Nephron progenitor cell (in vitro differentiated cells): ENCODE data around the gene PTPA.
A peak's percentile ranks its signal among the peaks of the same experiment; 100 is the strongest.

Source experiments
- DNase-seq: peaks from one replicate; pipeline ENCODE4 v3.0.0; 2021
- H3K27ac Mint-ChIP-seq: 2 replicates; pipeline ENCODE4 v1.8.0; 2021; ENCODE audit warnings: mild to moderate bottlenecking, moderate library complexity, mixed read lengths
- H3K27me3 Mint-ChIP-seq: 2 replicates; pipeline ENCODE4 v1.8.0; 2021; ENCODE audit warnings: mild to moderate bottlenecking, low read depth, mixed read lengths; ENCODE audit not compliant: poor library complexity
- H3K36me3 Mint-ChIP-seq: 2 replicates; pipeline ENCODE4 v1.8.0; 2021; ENCODE audit warnings: low read depth, mixed read lengths
- H3K4me1 Mint-ChIP-seq: 2 replicates; pipeline ENCODE4 v1.8.0; 2021; ENCODE audit warnings: mixed read lengths
- H3K4me3 Mint-ChIP-seq: 2 replicates; pipeline ENCODE4 v1.8.0; 2021; ENCODE audit warnings: mild to moderate bottlenecking, moderate library complexity, mixed read lengths
- H3K9me3 Mint-ChIP-seq: 2 replicates; pipeline ENCODE4 v1.8.0; 2021; ENCODE audit warnings: mild to moderate bottlenecking, moderate library complexity, mixed read lengths
- CTCF ChIP-seq: fragments of 200-600 bp; sonication (generic); IDR thresholded peaks from 2 replicates; pipeline ENCODE4 v1.5.0; 2021; ENCODE audit warnings: antibody characterized with exemption

The PTPA gene

GRCh38 chr9:129173296-129174101, 62.3 kb downstream of the PTPA start:
- H3K27ac Mint-ChIP-seq: peak overlapping the region; percentile 68
- DNase-seq: no peak
- H3K36me3 Mint-ChIP-seq: no peaks in the 10 kb centered on the region
- TF ChIP-seq CTCF: no peak
- H3K4me3 Mint-ChIP-seq: peak overlapping the region; percentile 75
- no peaks in the 10 kb centered on the region for H3K9me3 Mint-ChIP-seq
- peaks cover 13% of the 10 kb centered on the region for H3K27me3 Mint-ChIP-seq
- H3K4me1 Mint-ChIP-seq: peaks cover 37% of the 10 kb centered on the region

GRCh38 chr9:129174102-129174723, 63.0 kb downstream of the PTPA start:
- peak; percentile 94 for TF ChIP-seq CTCF
- Mint-ChIP-seq H3K36me3 (no peaks in the 10 kb centered on the region), H3K9me3 (no peaks in the 10 kb centered on the region), H3K27me3 (peaks cover 14% of the 10 kb centered on the region), H3K4me3 (peak overlapping the region; percentile 90), H3K4me1 (peaks cover 43% of the 10 kb centered on the region), H3K27ac (no peak overlapping the region)
- peak; percentile 94 for DNase-seq

- DNase-seq: peak; percentile 73
- H3K36me3 Mint-ChIP-seq: no peaks in the 10 kb centered on the region
- peaks cover 18% of the 10 kb centered on the region for H3K27me3 Mint-ChIP-seq
- peak overlapping the region; percentile 98 for H3K27ac Mint-ChIP-seq
- peak overlapping the region; percentile 90 for H3K4me3 Mint-ChIP-seq
- no peak for TF ChIP-seq CTCF
- H3K9me3 Mint-ChIP-seq: no peaks in the 10 kb centered on the region
- peaks cover 50% of the 10 kb centered on the region for H3K4me1 Mint-ChIP-seq
Measured at GRCh38 chr9:129174724-129175514, 63.7 kb downstream of the PTPA start.

GRCh38 chr9:129175515-129175824, 64.3 kb downstream of the PTPA start:
- H3K9me3 Mint-ChIP-seq: no peaks in the 10 kb centered on the region
- H3K36me3 Mint-ChIP-seq: no peaks in the 10 kb centered on the region
- peaks cover 23% of the 10 kb centered on the region for H3K27me3 Mint-ChIP-seq
- no peak for TF ChIP-seq CTCF
- H3K27ac Mint-ChIP-seq: peak overlapping the region; percentile 97
- H3K4me1 Mint-ChIP-seq: peaks cover 49% of the 10 kb centered on the region
- DNase-seq: no peak
- peak overlapping the region; percentile 90 for H3K4me3 Mint-ChIP-seq

GRCh38 chr9:129175825-129176633, 64.8 kb downstream of the PTPA start:
- Mint-ChIP-seq H3K4me3 (peak overlapping the region; percentile 90), H3K27me3 (peaks cover 26% of the 10 kb centered on the region), H3K27ac (peak overlapping the region; percentile 97), H3K36me3 (no peaks in the 10 kb centered on the region), H3K9me3 (no peaks in the 10 kb centered on the region), H3K4me1 (peaks cover 48% of the 10 kb centered on the region)
- TF ChIP-seq CTCF: no peak
- DNase-seq: peak; percentile 74
